Measurements from ENCODE around the gene SETD3.

Gene SETD3

GRCh38 chr14:99465288-99465687 lies 15.4 kb downstream of the SETD3 start:
- no peaks in the 10 kb centered on the region for H3K4me1 ChIP-seq (ENCODE audit: low read length)
- TF ChIP-seq, protein P1, sequence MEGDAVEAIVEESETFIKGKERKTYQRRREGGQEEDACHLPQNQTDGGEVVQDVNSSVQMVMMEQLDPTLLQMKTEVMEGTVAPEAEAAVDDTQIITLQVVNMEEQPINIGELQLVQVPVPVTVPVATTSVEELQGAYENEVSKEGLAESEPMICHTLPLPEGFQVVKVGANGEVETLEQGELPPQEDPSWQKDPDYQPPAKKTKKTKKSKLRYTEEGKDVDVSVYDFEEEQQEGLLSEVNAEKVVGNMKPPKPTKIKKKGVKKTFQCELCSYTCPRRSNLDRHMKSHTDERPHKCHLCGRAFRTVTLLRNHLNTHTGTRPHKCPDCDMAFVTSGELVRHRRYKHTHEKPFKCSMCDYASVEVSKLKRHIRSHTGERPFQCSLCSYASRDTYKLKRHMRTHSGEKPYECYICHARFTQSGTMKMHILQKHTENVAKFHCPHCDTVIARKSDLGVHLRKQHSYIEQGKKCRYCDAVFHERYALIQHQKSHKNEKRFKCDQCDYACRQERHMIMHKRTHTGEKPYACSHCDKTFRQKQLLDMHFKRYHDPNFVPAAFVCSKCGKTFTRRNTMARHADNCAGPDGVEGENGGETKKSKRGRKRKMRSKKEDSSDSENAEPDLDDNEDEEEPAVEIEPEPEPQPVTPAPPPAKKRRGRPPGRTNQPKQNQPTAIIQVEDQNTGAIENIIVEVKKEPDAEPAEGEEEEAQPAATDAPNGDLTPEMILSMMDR (IDR thresholded peaks at IDR 0.05; ENCODE audit: low read depth, low read length): no peak
- TF ChIP-seq EZH2phosphoT487 (IDR thresholded peaks at IDR 0.05; ENCODE audit: low read depth): no peak
- H3K27me3 ChIP-seq (ENCODE audit: low read depth, low read length): no peaks in the 10 kb centered on the region
- no peak overlapping the region for H3K4me3 ChIP-seq (ENCODE audit: low read length)
- H4K20me1 ChIP-seq (ENCODE audit: insufficient read depth, low read length): peaks cover 30% of the 10 kb centered on the region
- H3K4me2 ChIP-seq (ENCODE audit: low read length): no peak overlapping the region
- peaks cover 21% of the 10 kb centered on the region for H3K36me3 ChIP-seq (replicated peaks; ENCODE audit: low read depth, low read length)
- peaks cover 40% of the 10 kb centered on the region for H3K79me2 ChIP-seq (ENCODE audit: low read length)
- no peak overlapping the region for H3K27ac ChIP-seq (ENCODE audit: low read length)
- H3K9ac ChIP-seq (ENCODE audit: low read length): no peak overlapping the region
- H2AFZ ChIP-seq (ENCODE audit: low read depth, low read length): no peak overlapping the region
- no peaks in the 10 kb centered on the region for H3K9me3 ChIP-seq (ENCODE audit: insufficient read depth, low read length)

GRCh38 chr14:99463974-99464373 lies 16.7 kb downstream of the SETD3 start:
- H3K4me2 ChIP-seq (ENCODE audit: low read length): no peak overlapping the region
- H3K9ac ChIP-seq (ENCODE audit: low read length): no peak overlapping the region
- peaks cover 21% of the 10 kb centered on the region for H3K36me3 ChIP-seq (replicated peaks; ENCODE audit: low read depth, low read length)
- no peak overlapping the region for H3K27ac ChIP-seq (ENCODE audit: low read length)
- H3K27me3 ChIP-seq (ENCODE audit: low read depth, low read length): no peaks in the 10 kb centered on the region
- no peaks in the 10 kb centered on the region for H3K9me3 ChIP-seq (ENCODE audit: insufficient read depth, low read length)
- H2AFZ ChIP-seq (ENCODE audit: low read depth, low read length): no peak overlapping the region
- no peak overlapping the region for H3K4me3 ChIP-seq (ENCODE audit: low read length)
- H3K4me1 ChIP-seq (ENCODE audit: low read length): no peaks in the 10 kb centered on the region
- H3K79me2 ChIP-seq (ENCODE audit: low read length): peaks cover 26% of the 10 kb centered on the region
- H4K20me1 ChIP-seq (ENCODE audit: insufficient read depth, low read length): peaks cover 17% of the 10 kb centered on the region; the same call in 1 of the 2 replicates
- TF ChIP-seq EZH2phosphoT487 (IDR thresholded peaks at IDR 0.05; ENCODE audit: low read depth): no peak
- TF ChIP-seq, protein P1 (IDR thresholded peaks at IDR 0.05; ENCODE audit: low read depth, low read length): no peak

DNA sequence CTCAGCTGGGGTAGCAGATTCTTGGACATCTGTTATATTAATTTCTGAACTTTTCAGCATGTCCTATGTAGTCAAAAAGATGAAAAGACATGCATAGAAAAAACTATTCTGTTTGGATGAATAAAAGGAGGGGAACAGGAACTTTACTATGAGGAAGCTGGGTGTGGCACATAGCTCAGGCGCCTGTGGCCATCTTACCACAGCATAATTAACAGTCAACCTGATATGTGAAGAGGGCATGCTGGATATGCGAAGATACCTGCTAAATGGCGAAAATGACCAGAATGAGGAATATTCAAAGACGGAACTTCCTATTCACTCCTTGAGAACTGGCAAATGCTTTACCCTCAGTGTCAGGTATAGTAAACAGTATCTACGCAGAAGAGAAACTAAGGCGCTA lies 18.4 kb downstream of the SETD3 start:
- no peak overlapping the region for H3K27ac ChIP-seq (ENCODE audit: low read length)
- TF ChIP-seq, protein P1 (IDR thresholded peaks at IDR 0.05; ENCODE audit: low read depth, low read length): no peak
- TF ChIP-seq EZH2phosphoT487 (IDR thresholded peaks at IDR 0.05; ENCODE audit: low read depth): no peak
- H3K4me2 ChIP-seq (ENCODE audit: low read length): no peak overlapping the region
- H3K27me3 ChIP-seq (ENCODE audit: low read depth, low read length): no peaks in the 10 kb centered on the region
- H3K4me1 ChIP-seq (ENCODE audit: low read length): no peaks in the 10 kb centered on the region
- peaks cover 11% of the 10 kb centered on the region for H3K79me2 ChIP-seq (ENCODE audit: low read length)
- no peak overlapping the region for H3K4me3 ChIP-seq (ENCODE audit: low read length)
- peaks cover 22% of the 10 kb centered on the region for H3K36me3 ChIP-seq (replicated peaks; ENCODE audit: low read depth, low read length)
- H4K20me1 ChIP-seq (ENCODE audit: insufficient read depth, low read length): 0 out of 2 replicates have a peak, but pooled peaks cover under 1% of the 10 kb centered on the region
- no peaks in the 10 kb centered on the region for H3K9me3 ChIP-seq (ENCODE audit: insufficient read depth, low read length)
- H2AFZ ChIP-seq (ENCODE audit: low read depth, low read length): no peak overlapping the region
- no peak overlapping the region for H3K9ac ChIP-seq (ENCODE audit: low read length)

- Histone ChIP-seq H3K27ac (ENCODE audit: low read length) (no peak overlapping the region), H3K79me2 (ENCODE audit: low read length) (peaks cover 5% of the 10 kb centered on the region), H3K4me3 (ENCODE audit: low read length) (no peak overlapping the region), H3K9me3 (ENCODE audit: insufficient read depth, low read length) (no peaks in the 10 kb centered on the region), H3K4me2 (ENCODE audit: low read length) (no peak overlapping the region), H3K36me3 (replicated peaks; ENCODE audit: low read depth, low read length) (peaks cover 28% of the 10 kb centered on the region), H3K9ac (ENCODE audit: low read length) (no peak overlapping the region), H4K20me1 (ENCODE audit: insufficient read depth, low read length) (no peaks in the 10 kb centered on the region), H2AFZ (ENCODE audit: low read depth, low read length) (no peak overlapping the region), H3K27me3 (ENCODE audit: low read depth, low read length) (no peaks in the 10 kb centered on the region), H3K4me1 (ENCODE audit: low read length) (no peaks in the 10 kb centered on the region)
- TF ChIP-seq, protein P1 (IDR thresholded peaks at IDR 0.05; ENCODE audit: low read depth, low read length): no peak
- TF ChIP-seq EZH2phosphoT487 (IDR thresholded peaks at IDR 0.05; ENCODE audit: low read depth): no peak
Observed at GRCh38 chr14:99461411-99462085, 19.1 kb downstream of the SETD3 start.

Measured in OCI-LY3 (cell line).